ENCODE measurements around the gene PPP2R5C.

The PPP2R5C gene

DNA sequence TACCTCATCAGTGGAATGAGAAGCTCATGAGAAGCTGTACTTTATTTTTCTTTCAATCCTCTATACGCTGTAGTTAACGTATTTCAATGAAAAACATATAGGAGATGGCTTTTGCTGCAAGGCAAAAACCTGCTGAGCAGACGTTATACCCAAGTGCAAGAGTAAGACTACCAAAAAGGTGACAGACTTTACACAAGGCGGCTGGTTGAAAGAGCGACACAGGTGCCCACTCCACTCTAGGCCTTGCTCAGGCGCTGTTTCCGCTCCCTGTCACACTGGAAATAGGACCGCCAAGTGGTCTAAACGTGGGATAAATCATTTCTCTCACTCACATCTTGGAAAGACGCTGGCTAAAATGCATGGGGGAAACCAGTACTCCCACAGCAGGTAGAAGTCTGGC lies 54.5 kb downstream of the PPP2R5C start:
- DNase-seq, result no peak

DNA sequence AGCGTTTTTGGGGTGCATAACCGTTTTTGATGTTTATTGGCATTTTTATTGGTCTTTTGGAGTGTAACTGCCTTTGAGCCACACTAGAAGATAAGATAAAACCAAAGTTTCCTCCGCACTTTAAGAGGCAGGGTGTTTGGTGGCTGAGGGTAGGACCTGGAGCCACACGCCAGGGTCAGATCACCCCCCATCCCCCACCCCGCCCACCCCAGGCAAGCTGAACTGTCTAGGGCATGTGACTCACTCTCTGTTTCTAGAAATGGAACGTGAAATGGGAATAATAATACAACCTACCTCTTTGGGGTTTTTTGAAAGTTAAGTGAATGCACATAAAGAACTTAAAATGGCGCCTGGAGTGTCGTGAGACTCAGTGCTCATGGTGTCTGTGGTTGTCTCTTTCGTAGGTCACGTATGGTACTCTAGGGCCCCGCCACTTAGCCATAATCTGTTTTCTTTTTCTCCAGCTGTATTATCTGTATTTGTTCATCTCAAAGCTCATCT lies 56.0 kb downstream of the PPP2R5C start:
- DNase-seq, result peak in 1 of 2 experiments; percentile 46

DNA sequence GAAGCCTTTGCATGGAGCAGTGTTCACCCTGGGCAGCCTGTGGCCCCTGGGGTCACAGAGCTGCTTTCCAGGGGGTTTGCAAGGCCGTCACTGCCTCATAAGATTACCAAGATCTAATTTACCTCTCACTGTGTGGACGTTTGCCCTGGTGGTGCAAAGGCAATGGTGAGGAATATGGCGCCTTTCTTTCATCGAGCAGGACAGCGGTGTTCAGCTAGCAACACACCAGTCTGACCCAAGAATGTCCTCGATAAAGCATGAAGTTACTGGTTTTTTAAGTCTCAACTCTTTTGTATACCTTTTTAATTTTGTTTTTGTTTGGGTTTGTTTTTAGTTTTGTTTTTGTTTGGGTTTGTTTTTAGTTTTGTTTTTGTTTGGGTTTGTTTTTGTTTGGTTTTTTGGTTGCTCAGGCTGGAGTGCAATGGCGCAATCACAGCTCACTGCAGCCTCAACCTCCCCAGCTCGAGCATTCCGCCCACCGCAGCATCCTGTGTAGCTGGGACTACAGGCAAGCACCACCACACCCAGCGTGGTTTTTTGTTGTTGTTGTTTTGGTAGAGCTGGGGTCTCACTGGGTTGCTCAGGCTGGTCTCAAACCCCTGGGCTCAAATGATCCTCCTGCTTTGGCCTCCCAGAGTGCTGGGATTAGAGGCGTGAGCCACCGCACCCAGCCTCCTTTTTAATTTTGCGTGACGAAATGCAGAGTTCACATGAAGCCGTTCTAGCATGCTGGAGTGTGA lies 57.9 kb downstream of the PPP2R5C start:
- DNase-seq, result peak; percentile 61 to 70

DNA sequence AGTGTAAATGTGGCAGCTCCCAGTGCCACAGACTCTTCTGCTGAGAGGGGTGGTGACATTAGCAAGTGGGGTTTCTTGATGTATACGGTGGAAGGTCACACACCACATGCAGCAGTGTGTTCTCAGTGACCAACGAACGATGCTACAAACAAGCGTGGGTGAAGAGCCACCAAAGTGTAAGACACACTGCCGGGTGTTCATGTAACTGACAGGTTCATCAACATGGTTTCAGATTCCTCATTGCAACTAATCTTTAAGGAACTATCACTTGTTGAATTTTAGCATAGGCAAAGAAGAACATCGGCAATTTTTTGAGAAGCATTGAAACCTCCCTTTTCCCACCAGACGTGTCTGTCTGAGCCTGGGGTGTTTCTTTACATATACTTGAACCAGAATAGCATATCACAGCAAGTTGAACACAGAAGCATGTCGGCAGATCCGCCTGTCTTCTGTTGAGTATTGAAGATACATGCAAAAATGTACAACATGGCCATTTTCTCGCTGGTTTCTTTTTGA lies 58.8 kb downstream of the PPP2R5C start:
- peak in 1 of 2 experiments; percentile 52 for DNase-seq

DNA sequence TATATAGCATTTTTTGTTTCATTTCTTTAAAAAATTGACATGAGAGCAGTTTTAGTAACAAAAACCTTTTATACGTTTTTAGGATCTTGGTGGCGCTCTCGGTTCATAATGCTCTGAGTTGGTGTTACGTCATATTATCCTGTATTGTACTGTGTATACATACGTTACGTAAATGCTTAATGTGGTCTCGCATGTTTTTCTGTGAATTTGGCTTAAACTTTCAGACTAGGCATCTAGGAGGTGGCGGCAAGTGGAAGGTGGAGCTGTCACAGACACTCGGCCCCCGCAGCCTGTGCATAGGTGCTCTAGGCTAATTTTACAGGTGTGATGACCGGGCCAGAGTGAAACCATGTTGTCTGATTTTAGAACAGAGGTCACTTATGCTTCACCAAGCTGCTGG lies 60.0 kb downstream of the PPP2R5C start:
- no peak for DNase-seq

DNA sequence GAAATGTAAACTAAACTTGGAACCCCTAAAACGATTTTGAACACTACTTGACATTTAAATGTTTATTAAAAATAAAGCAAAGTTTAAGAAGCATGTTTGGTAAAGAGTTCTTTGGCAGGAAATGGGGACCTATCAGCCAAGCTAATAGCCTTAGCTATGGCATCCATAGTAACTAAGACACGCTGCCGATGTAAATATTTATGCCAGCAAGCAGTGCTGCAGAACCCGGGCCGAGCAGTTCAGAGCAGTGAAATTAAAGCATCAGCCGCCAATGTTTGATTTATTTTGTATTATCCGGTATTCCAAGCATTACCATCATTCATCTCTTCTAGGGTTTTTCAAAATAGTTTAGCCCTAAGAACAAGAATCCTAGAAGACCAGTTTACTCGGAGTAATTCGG lies 61.6 kb downstream of the PPP2R5C start:
- DNase-seq, result no peak

DNA sequence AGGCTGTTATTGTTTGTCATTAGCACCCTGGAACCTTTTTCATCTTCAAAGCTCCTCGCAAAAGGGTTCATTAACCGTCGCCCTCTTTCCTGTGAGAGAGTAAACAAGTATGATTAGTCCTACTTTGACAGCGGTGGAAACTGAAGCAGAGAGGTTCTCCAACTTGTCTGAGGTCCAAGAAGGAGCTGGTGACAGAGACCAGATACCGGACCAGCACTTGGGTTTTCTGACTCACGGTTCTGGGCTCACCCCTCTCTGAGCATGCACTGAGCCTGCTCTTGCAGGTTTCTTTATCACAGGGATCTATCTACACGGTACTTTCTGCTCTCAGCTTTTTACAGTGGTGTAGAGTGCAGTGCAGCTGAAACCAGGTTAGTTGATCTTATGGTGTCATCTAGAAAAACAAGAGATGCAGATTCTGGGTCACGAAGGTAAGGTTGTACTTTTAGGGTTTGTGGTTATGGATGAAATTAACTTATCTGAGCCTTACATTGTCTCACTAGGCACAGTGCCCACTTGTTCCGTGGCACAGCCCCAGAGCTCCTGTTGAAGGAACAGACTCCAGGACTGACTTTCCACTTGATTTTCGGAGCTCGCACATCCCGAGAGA lies 62.1 kb downstream of the PPP2R5C start:
- peak; percentile 75 to 83 for DNase-seq

DNA sequence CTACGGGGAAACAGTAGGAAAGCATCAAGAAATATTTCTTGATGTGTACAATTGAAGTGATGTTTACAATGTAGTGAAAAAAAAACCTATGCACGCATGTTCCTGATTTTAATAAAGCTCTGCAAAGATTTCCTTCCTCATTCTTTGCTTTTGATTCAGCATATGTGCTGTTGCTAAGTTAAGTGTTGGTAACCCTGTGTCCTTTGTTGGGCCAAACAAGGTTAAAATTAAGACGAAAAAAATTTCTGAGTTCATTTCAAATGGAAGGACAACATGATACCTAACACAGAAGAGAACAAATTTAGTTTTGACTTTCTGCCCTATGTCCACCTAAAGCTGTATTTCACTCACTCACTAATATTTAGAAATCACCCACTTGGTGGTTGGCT lies 62.8 kb downstream of the PPP2R5C start:
- DNase-seq, result no peak

DNA sequence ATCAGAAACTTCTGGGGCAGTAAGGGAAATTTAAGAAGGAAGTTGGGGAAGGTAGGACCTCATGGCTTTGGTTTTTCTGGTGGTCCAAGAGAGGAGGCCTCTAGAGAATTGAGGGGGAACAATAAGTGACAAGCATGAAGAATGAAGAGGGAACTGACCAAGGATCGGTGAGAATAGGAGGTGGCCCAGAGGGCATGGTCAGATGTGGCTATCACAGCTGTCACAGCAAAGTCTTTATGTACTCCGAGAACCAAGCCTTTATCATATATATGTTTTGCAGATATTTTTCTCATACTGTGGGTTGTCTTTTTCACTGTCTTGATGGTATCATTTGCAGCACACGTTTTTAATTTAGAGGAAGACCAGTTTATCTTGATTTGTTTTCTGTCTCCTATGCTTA lies 64.3 kb downstream of the PPP2R5C start:
- DNase-seq, result no peak

DNA sequence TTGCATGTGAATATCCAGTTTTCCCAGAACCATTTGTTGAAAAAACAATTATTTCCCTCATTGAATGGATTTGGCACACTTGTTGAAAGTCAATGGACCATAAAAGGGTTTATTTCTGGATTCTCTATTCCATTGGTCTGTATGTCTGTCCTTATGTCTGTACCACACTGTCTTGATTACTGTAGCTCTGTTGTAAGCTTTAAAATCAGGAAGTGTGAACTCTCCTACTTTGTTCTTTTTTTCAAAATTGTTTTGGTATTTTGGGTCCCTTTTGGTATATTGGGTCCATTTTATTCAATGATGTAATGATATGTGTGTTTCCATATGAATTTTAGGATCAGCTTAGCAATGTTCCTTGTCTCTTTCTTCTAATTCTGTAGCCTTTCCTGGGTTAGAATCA lies 64.8 kb downstream of the PPP2R5C start:
- no peak for DNase-seq

DNA sequence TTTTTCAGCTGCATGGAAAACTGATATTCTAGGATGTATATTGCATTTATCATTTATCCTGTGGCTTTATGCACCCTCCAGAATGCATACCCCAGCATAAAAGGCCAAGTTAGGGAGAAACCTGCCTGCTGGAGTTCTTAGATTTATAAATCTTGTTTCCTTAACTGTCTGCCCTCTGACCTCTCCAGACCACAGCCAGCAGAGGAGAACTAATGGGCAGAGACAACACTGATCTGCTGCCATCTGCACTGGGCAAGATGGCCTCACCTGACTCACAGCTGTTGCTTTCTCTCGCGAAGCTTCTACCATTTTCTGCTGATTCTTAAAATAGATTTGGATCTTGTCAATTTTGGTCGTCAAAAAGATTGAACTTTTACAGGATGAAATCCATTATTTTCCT lies 65.8 kb downstream of the PPP2R5C start:
- no peak for DNase-seq

DNA sequence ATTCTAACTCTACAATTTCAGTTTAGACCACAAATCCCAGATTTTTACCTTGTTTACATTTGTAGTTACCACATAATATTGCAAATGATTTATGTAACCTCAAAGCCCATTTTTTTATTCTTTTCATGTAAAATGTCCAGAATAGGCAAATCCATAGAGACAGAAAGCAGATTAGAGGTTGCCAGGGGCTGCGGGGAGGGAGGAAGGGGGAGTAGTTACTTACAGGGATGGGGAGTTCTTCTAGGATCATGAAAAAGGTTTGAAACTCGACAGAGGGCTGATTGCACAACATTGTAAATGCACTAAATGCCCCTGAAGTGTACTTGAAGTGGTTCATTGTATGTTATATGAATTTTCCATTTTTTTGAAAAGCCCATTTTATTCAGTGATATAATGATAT lies 66.5 kb downstream of the PPP2R5C start:
- no peak for DNase-seq

DNA sequence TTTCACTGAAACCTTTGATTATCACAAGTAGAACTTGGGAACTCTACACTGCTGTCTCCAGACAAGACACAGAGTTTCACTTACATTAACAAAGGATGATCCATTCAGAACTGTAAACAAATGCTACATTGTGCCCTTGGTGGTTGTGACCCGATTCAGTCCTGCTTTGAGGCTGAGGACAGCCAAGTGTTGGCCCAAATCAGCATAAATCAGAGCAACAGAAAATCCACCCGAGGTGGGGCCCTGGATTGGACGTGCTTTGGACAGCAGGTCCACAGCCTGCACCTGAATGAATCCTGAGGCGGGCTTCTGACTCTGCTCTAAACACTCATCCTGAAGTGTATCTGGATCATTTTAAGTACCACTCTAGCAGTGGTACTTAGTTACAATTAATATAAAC lies 68.8 kb downstream of the PPP2R5C start:
- no peak for DNase-seq

DNA sequence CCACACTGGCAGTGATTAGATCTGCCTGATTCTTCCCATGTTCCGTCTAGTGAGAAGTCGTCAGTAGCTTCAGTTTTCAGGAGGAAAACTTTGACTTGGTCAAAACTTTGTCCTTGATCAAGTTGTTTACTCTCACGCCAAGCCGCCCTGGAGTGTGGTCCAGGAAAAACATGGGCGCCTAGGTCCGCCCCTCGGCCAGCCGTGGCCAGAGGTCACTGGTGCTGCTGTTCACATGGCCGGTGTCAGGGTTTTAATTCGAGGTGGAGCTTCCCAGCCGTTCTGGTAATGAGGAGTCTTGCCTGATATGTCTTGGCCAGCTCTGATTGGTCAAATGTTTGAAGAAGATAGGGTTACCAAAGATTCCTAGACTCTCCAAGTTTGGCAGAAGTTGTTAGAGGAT lies 71.5 kb downstream of the PPP2R5C start:
- DNase-seq, result no peak

DNA sequence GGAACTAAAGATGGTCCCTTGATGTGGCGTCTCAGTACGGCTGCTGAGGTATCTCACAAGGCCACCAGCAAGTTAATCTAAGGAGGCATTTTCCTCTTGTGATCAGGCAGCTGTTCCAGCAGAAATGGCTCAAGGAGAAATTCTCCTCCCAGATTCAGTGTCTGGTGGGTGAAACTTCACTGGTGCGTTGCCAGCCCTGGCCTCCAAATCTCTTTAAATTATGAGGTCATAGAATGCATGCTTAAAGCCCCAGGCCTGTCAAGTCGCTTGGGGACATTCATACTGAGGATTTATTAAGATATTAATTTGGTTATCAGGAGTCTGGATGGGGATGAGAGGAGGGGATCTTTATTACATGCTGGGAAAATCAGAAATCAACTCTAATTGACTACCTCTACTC lies 72.9 kb downstream of the PPP2R5C start:
- DNase-seq, result no peak

DNA sequence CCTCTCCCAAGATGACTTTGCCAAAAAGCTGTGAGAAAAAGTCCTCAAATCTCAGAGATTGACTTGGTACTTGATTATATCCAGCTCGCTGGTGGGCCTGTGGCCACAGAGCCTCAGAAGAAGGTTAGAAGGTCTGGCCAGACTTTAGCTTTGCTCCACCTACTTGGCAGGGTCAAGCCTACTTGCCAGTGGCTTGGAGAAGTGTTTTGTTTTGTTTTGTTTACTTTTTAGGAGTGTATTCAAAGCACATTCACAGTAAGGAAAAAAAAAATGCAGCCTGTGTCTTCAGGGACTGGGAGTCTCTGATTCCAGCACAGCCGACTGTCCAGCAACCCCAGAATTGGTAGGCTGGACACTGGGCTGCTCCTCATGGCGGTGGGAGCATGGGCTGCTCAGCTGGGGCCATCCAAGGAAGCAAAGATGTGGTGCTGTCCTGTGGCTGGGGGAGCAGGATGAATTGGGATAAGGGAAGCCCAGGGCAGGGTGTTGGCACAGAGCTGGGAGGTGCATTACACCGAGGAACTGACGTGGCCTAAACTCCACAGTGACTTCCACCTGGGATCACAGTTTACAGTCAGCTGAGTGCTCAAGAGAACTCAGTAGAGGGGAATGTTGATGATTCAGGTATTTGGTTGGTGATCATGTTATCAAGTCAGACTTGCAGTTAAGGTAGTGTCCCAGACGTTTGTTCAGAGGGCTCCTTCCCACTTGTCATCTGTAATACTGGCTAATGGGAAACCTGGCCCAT lies 73.5 kb downstream of the PPP2R5C start:
- no peak for DNase-seq

DNA sequence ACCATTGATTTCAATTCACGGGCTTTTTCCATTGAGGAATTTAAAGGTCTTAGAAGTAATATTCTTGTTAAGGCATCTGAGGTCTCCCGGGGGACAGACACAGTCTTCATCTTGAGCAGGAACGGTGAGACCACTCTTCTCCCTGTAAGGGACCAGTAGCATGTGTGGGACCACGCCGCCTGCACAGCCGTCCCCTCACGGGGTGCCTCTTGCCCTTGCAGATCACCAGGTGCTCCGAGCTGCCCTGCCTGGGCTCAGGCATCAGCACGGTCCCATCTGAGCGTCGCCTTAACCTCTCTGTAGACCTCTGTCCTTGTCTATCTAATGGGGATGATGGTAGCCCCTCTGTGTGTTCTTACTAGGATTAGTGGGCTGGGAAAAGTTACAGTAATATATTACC lies 74.1 kb downstream of the PPP2R5C start:
- no peak for DNase-seq

DNA sequence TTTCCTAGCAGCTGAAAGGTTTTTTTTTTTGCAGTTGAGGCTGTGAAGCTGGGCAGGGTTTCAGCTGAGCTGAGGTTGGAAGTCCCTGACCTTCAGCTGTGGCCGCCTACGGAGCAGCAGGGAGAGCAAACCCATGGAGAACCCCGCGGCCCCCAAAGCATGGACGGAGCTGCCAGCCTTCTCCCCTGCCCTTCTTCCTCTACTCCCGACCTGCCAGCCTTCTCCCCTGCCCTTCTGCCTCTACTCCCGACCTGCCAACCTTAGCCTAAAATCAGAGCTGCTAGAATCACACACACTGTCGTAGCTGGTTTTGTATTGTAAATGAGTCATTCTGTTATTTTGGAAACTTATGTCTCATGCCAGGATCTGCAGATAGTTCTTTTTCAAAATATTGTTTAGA lies 74.6 kb downstream of the PPP2R5C start:
- DNase-seq, result no peak

DNA sequence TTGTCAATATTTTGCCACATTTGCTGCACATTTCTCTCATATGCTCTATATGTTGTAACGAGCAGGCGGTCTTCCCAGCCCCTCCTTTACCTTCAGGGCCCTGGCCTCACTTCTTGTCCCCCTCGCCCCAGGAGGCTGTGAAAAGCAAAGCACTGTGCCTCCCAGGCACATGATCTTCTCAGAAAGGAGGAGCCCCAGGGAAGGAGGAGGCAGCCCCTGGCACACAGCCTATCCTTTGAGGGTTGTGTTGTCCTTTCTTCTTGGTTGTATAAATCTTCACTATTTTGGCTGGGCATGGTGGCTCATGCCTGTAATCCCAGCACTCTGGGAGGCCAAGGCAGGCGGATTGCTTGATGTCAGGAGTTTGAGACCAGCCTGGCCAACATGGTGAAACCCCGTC lies 77.0 kb downstream of the PPP2R5C start:
- DNase-seq, result no peak

DNA sequence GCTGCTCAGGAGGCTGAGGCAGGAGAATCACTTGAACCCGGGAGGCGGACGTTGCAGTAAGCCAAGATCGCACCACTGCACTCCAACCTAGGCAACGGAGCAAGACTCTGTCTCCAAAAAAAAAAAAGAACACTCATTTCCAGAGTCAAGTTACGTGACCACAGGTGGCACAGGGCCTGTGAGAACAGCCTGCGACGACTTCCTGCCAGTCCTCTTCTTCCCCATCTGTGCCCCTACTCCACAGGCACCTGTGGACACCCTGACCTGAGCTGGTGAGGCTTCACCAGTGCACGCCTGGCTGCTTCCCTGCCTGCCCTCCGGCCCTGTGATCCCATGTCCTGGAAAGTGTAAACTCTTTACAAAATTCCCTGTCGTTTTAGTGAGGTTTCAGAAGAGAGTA lies 77.7 kb downstream of the PPP2R5C start:
- DNase-seq, result peak in 1 of 2 experiments; percentile 58

DNA sequence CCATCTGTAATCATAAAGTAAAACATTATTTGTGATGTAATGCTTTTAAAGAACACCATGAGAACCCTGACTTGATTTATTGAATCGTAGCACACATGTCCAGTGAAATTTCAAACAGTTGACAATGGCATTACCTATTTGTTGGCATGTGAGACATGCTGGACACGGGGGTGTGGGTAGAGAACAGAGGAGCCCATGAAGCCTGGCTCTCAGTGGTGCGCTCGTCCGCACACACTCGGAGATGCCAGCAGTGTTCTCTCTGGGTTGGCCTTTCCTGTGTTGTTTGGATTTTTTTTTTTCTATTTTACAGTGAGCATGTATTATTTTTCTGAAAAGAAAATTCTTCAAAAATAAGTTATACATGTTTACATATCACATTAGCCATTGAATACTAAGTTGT lies 78.2 kb downstream of the PPP2R5C start:
- no peak for DNase-seq

DNA sequence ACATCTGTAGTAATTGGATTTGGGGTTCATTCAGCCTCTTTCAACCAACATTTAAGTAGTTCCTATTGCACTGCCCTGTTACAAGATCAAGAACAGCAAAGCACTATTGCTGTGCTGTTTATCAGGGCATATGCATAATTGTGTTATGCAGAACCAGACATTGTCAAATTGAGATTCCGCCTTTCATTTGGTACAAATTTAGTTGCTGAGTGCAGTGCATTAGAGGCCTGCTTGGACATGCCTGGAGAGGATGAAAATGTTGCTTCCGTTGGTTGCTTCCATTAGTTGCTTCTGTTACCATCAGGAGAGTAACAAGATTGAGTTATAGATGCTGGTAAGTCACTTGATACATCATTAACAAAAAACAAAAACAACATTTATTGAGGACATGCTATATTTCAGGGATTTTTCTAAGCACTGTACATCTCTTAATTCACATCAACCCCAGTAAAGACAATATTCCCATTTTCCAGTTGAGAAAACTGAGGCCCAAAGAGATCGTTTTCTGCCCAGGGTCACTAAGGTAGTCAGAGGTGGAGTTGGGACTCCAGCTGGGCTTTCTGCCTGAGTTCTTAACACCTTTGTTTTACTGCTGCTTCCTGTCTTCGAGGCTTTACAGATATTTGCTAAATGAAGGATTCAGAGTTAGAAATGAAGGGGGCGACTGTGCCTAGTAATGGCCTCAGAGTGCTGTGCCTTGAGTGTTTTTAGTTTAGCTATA lies 79.3 kb downstream of the PPP2R5C start:
- no peak for DNase-seq

DNA sequence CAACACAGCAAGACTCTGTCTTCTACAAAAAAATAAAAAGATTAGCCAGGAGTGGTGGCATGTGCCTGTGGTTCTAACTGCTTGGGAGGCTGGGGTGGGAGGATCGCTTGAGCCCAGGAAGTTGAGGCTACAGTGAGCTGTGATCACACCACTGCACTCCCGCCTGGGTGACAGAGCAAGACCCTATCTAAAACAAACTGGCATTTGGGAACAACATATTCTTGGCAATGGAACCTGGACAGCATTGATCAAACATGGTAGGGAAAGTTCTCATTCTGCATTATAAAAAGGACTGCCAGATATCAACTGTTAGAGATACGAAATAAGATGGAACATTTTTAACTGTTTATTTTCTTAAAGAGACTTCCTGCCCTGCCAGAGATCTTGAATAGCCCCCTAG lies 81.5 kb downstream of the PPP2R5C start:
- no peak for DNase-seq
